GM21381 (cell line): ENCODE results near the gene MEGF6.

Experiments used
- ATAC-seq: cut with Tn5 transposase; IDR thresholded peaks from one replicate; pipeline ENCODE4 v1.9.1; 2021; ENCODE audit warnings: mild to moderate bottlenecking, moderate library complexity; ENCODE audit not compliant: unreplicated experiment

MEGF6 gene

GRCh38 chr1:3522564-3523265 lies 88.6 kb downstream of the MEGF6 start:
- no peak for ATAC-seq

- ATAC-seq, result no peak
Observed at GRCh38 chr1:3522112-3522511, 89.2 kb downstream of the MEGF6 start.

- no peak for ATAC-seq
Observed at GRCh38 chr1:3521426-3521825, 89.9 kb downstream of the MEGF6 start.

GRCh38 chr1:3520419-3521378 lies 90.6 kb downstream of the MEGF6 start:
- no peak for ATAC-seq

GRCh38 chr1:3519301-3519885 lies 91.9 kb downstream of the MEGF6 start:
- ATAC-seq, result no peak

- no peak for ATAC-seq
Observed at GRCh38 chr1:3518756-3519155, 92.6 kb downstream of the MEGF6 start.

GRCh38 chr1:3518256-3518655 lies 93.1 kb downstream of the MEGF6 start:
- no peak for ATAC-seq

GRCh38 chr1:3516911-3517675 lies 94.2 kb downstream of the MEGF6 start:
- no peak for ATAC-seq

GRCh38 chr1:3516481-3516869 lies 94.8 kb downstream of the MEGF6 start:
- no peak for ATAC-seq

GRCh38 chr1:3515774-3516480 lies 95.4 kb downstream of the MEGF6 start:
- ATAC-seq, result no peak

- no peak for ATAC-seq
Observed at GRCh38 chr1:3515272-3515671, 96.0 kb downstream of the MEGF6 start.

GRCh38 chr1:3514404-3514803 lies 96.9 kb downstream of the MEGF6 start:
- no peak for ATAC-seq

GRCh38 chr1:3511856-3512255 lies 99.5 kb downstream of the MEGF6 start:
- no peak for ATAC-seq

- no peak for ATAC-seq
Observed at GRCh38 chr1:3511306-3511705, 100.0 kb downstream of the MEGF6 start.

- no peak for ATAC-seq
Observed at GRCh38 chr1:3510956-3511250, 100.4 kb downstream of the MEGF6 start.

GRCh38 chr1:3510136-3510955 lies 101.0 kb downstream of the MEGF6 start:
- ATAC-seq, result no peak

- no peak for ATAC-seq
Observed at GRCh38 chr1:3509721-3510120, 101.6 kb downstream of the MEGF6 start.

GRCh38 chr1:3508757-3509415 lies 102.4 kb downstream of the MEGF6 start:
- ATAC-seq, result no peak

GRCh38 chr1:3507636-3508275 lies 103.6 kb downstream of the MEGF6 start:
- no peak for ATAC-seq
